SK-N-SH (cell line): ENCODE data around the gene BSG. TPM values are rescaled to one million over a fixed set of nuclear protein-coding genes. Genes with fewer than 3 reads are reported as not detected.

Experiments
- CTCF ChIA-PET: fragments of 300-600, 350-600 bp; formaldehyde crosslinking; extraction: SDS; loops from one replicate; lab custom pipeline; 2021; lab: Yijun Ruan, JAX
- POLR2A ChIA-PET: fragments of 350-600 bp; sonication (Branson Sonifier 250); formaldehyde crosslinking; extraction: SDS; loops from one replicate; lab custom pipeline; 2020; ENCODE audit warnings: antibody characterized with exemption, inconsistent platforms; lab: Yijun Ruan, JAX
- DNase-seq: peaks from one replicate; pipeline ENCODE4 v3.0.0; 2012
- H2AFZ ChIP-seq: fragments of 200-600 bp; sonication (generic); 2 replicates; pipeline ENCODE4 v1.8.1; 2016; ENCODE audit warnings: antibody characterized with exemption, mild to moderate bottlenecking, low read depth
- H3F3A ChIP-seq: fragments of 200-600 bp; sonication (generic); replicated peaks from 2 replicates; pipeline ENCODE3; 2016; ENCODE audit warnings: antibody characterized with exemption, mild to moderate bottlenecking; ENCODE audit not compliant: insufficient read depth
- H3K27ac ChIP-seq, 2 experiments: fragments of 200-500 bp in 1 of 2; fragments of 200-600 bp in 1 of 2; sonication (Bioruptor generic) in 1 of 2; sonication (generic), shearing (Covaris generic) in 1 of 2; 2 replicates each; pipeline versions ENCODE4 v1.5.1 to v1.6.1; 2014 to 2016; ENCODE audit warnings: low read depth in 2 of 2, inconsistent platforms in 1 of 2, low read length in 1 of 2, mild to moderate bottlenecking in 1 of 2, mixed read lengths in 1 of 2
- H3K27me3 ChIP-seq: fragments of 200-600 bp; sonication (generic), shearing (Covaris generic); 2 replicates; pipeline ENCODE4 v1.6.1; 2016; ENCODE audit warnings: mixed run types; ENCODE audit not compliant: insufficient read depth
- H3K36me3 ChIP-seq, 2 experiments: fragments of 200-500 bp in 1 of 2; fragments of 200-600 bp in 1 of 2; sonication (Bioruptor generic) in 1 of 2; sonication (generic) in 1 of 2; replicated peaks in 1 of 2; 2 replicates each; pipeline versions ENCODE3 to v1.5.1; 2014 to 2016; ENCODE audit warnings: low read length in 1 of 2, mild to moderate bottlenecking in 1 of 2; ENCODE audit not compliant: insufficient read depth in 2 of 2, control insufficient read depth in 1 of 2
- H3K4me1 ChIP-seq, 2 experiments: fragments of 200-500 bp in 1 of 2; fragments of 200-600 bp in 1 of 2; sonication (Bioruptor generic) in 1 of 2; sonication (generic), shearing (Covaris generic) in 1 of 2; 2 replicates each; pipeline versions ENCODE4 v1.5.1 to v1.6.1; 2014 to 2016; ENCODE audit warnings: low read depth in 1 of 2, low read length in 1 of 2, mixed run types in 1 of 2; ENCODE audit not compliant: insufficient read depth in 2 of 2, control insufficient read depth in 1 of 2
- H3K4me2 ChIP-seq: fragments of 200-600 bp; sonication (generic), shearing (Covaris generic); 2 replicates; pipeline ENCODE4 v1.6.1; 2017; ENCODE audit warnings: mixed run types
- H3K4me3 ChIP-seq, 2 experiments: fragments of 200-500 bp in 1 of 2; fragments of 200-600 bp in 1 of 2; sonication (Bioruptor generic) in 1 of 2; sonication (generic), shearing (Covaris generic) in 1 of 2; 2 replicates each; pipeline versions ENCODE4 v1.5.1 to v1.8.1; 2014 to 2016; ENCODE audit warnings: low read depth in 2 of 2, inconsistent platforms in 1 of 2, low read length in 1 of 2, mild to moderate bottlenecking in 1 of 2, mixed read lengths in 1 of 2, moderate library complexity in 1 of 2
- H3K79me2 ChIP-seq: fragments of 200-600 bp; sonication (generic); 2 replicates; pipeline ENCODE4 v1.8.1; 2017; ENCODE audit warnings: mild to moderate bottlenecking; ENCODE audit not compliant: insufficient read depth
- H3K9ac ChIP-seq: fragments of 200-600 bp; sonication (generic); 2 replicates; pipeline ENCODE4 v1.6.1; 2017; ENCODE audit warnings: mixed run types
- H3K9me2 ChIP-seq: fragments of 200-600 bp; sonication (generic); 2 replicates; pipeline ENCODE4 v1.6.1; 2017; ENCODE audit warnings: mixed run types
- H3K9me3 ChIP-seq: fragments of 200-600 bp; sonication (generic); 2 replicates; pipeline ENCODE4 v1.6.1; 2017; ENCODE audit warnings: mixed run types, mild to moderate bottlenecking, moderate library complexity
- H4K20me1 ChIP-seq: fragments of 200-600 bp; sonication (generic); 2 replicates; pipeline ENCODE4 v1.6.1; 2017; ENCODE audit warnings: mild to moderate bottlenecking, mixed run types; ENCODE audit not compliant: insufficient read depth
- ELF1 ChIP-seq: IDR thresholded peaks from 2 replicates; pipeline ENCODE4 v1.4.0; 2012
- EZH2phosphoT487 ChIP-seq: fragments of 200-600 bp; sonication (generic); IDR thresholded peaks from 2 replicates; pipeline ENCODE4 v1.6.1; 2017; ENCODE audit warnings: low read depth, mixed run types, mild to moderate bottlenecking, antibody characterized with exemption, moderate library complexity, borderline replicate concordance
- FOSL2 ChIP-seq: IDR thresholded peaks from 2 replicates; pipeline ENCODE4 v1.4.0; 2012; ENCODE audit warnings: low read depth, mild to moderate bottlenecking, moderate library complexity, borderline replicate concordance
- FOXJ3 ChIP-seq: sonication (generic); formaldehyde crosslinking; IDR thresholded peaks from 2 replicates; pipeline ENCODE4 v1.5.1; 2020; ENCODE audit warnings: mild to moderate bottlenecking, missing genetic modification reagents
- GABPA ChIP-seq: IDR thresholded peaks from 2 replicates; pipeline ENCODE4 v1.4.0; 2012; ENCODE audit warnings: low read depth, mild to moderate bottlenecking
- MXI1 ChIP-seq: IDR thresholded peaks from 2 replicates; pipeline ENCODE4 v1.6.1; 2012; ENCODE audit warnings: mild to moderate bottlenecking, low read depth, low read length, improper control_type of control experiment
- NFIC ChIP-seq: IDR thresholded peaks from 2 replicates; pipeline ENCODE4 v1.4.0; 2012; ENCODE audit warnings: borderline replicate concordance
- NRF1 ChIP-seq: IDR thresholded peaks from 2 replicates; pipeline ENCODE4 v1.6.1; 2012; ENCODE audit warnings: low read depth, mild to moderate bottlenecking, low read length
- POLR2AphosphoS5 ChIP-seq: IDR thresholded peaks from 2 replicates; pipeline ENCODE4 v1.6.1; 2012; ENCODE audit warnings: low read depth, low read length
- TAF1 ChIP-seq: IDR thresholded peaks from 2 replicates; pipeline ENCODE4 v1.6.1; 2012; ENCODE audit warnings: low read depth, mild to moderate bottlenecking, low read length, moderate library complexity, borderline replicate concordance
- WGBS: methylation state at CpG from one replicate; pipeline ENCODE4 v1.1.6; 2017; ENCODE audit warnings: low lambda C conversion rate; 5-methylcytosine and 5-hydroxymethylcytosine counted together
- polyA plus RNA-seq, 3 experiments: library from polyadenylated mRNA; depleted of rRNA; stranded (reverse); fragments of >200 nt; gene quantifications; 2 replicates each; pipeline ENCODE4 v1.2.3, GENCODE V29; 2012
- TF ChIP-seq, protein P1 (sequence below): IDR thresholded peaks from 2 replicates; pipeline ENCODE4 v1.4.0; 2012; ENCODE audit warnings: low read depth
- TF ChIP-seq, protein P2 (sequence below): fragments of 150-350 bp; IDR thresholded peaks from 2 replicates; pipeline ENCODE4 v1.6.1; 2017; ENCODE audit warnings: antibody characterized with exemption, low read length, low read depth, borderline replicate concordance
- TF ChIP-seq, protein P3 (sequence below): IDR thresholded peaks from 2 replicates; pipeline ENCODE4 v1.4.0; 2012; ENCODE audit warnings: low read depth, borderline replicate concordance

Gene BSG
- polyA plus RNA-seq, 1 of the 3 experiments (the other 2 are of a cell fraction), result 835 TPM

DNA sequence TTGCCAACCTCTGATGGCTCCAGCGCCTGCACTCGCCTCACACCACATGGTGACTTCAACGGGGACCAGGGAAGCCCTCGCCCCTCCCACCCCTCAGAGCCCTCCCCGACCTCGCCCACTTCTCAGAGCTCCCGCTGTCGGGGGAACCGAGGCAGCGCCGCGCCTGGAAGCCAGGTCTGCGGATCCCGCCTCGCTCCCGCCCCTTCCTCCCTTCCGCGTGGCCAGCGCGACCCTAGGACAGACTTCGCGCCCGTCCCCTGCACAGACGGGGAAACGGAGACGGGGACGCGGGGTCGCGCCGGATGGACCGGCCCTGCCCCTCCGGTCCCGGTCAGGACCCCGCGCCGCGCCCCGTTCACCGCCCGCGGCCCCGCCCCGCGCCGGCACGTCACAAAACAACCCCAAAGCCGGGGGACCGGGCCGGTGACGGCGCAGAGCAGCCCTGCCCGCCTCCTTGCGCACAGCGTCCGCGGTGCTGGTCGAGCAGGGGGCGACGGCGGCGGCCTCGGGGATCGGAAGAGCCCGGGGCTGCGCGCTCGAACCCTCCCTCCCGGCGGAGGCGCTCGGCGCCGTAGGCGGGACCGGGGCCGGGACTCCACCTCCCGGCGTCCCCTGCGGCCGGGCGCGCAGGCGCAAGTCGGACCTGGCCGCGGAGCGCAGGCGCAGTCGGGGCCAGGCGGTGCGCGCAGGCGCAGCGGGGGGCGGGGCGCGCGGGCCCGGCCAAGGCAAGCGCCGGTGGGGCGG is 41.2 kb upstream of the BSG start:
- Histone ChIP-seq H2AFZ (peak overlapping the region; percentile 63; the same call in 1 of the 2 replicates), H3K9ac (peak overlapping the region; percentile 86), H3K79me2 (peaks cover 39% of the 10 kb centered on the region), H3K4me3 (peak overlapping the region; percentile 73 to 75), H3K27ac (peak overlapping the region; percentile 80 to 95), H3F3A (no peaks in the 10 kb centered on the region), H3K27me3 (no peaks in the 10 kb centered on the region), H4K20me1 (peaks cover 38% of the 10 kb centered on the region), H3K4me2 (peak overlapping the region; percentile 85), H3K4me1 (peaks cover 11 to 19% of the 10 kb centered on the region in 2 experiments; a peak in 2 of 4 replicates), H3K36me3 (peaks cover 0 to 8% of the 10 kb centered on the region in 2 experiments), H3K9me2 (no peaks in the 10 kb centered on the region), H3K9me3 (no peaks in the 10 kb centered on the region)
- peak; percentile 99 for DNase-seq
- CTCF ChIA-PET, result interaction anchor here (0.6 to 6.2 kb wide), 9 partner anchors 9 to 147 kb away, joined by 3 to 56 read pairs (median 8); partner anchors contain the start of gene TPGS1
- 3% methylated on average over 40 of the region's 103 CpGs for WGBS
- POLR2A ChIA-PET, result interaction anchor here (1.0 to 2.4 kb wide), 6 partner anchors 11 to 58 kb away, joined by 3 to 11 read pairs (median 6); partner anchors contain the start of gene BSG
- TF ChIP-seq FOSL2, result no peak
- TF ChIP-seq NFIC, result no peak
- peak; percentile 12; the same call in 1 of the 2 replicates for TF ChIP-seq TAF1
- no peak for TF ChIP-seq EZH2phosphoT487
- peak; percentile 34 for TF ChIP-seq POLR2AphosphoS5
- no peak for TF ChIP-seq ELF1
- peak; percentile 31; the same call in 1 of the 2 replicates for TF ChIP-seq GABPA
- TF ChIP-seq, protein P1, sequence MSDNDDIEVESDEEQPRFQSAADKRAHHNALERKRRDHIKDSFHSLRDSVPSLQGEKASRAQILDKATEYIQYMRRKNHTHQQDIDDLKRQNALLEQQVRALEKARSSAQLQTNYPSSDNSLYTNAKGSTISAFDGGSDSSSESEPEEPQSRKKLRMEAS, result peak; percentile 75
- TF ChIP-seq, protein P2, sequence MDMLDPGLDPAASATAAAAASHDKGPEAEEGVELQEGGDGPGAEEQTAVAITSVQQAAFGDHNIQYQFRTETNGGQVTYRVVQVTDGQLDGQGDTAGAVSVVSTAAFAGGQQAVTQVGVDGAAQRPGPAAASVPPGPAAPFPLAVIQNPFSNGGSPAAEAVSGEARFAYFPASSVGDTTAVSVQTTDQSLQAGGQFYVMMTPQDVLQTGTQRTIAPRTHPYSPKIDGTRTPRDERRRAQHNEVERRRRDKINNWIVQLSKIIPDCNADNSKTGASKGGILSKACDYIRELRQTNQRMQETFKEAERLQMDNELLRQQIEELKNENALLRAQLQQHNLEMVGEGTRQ, result no peak; the same call in 1 of the 2 replicates
- TF ChIP-seq MXI1, result peak; percentile 86
- TF ChIP-seq NRF1, result peak; percentile 97
- TF ChIP-seq, protein P3, sequence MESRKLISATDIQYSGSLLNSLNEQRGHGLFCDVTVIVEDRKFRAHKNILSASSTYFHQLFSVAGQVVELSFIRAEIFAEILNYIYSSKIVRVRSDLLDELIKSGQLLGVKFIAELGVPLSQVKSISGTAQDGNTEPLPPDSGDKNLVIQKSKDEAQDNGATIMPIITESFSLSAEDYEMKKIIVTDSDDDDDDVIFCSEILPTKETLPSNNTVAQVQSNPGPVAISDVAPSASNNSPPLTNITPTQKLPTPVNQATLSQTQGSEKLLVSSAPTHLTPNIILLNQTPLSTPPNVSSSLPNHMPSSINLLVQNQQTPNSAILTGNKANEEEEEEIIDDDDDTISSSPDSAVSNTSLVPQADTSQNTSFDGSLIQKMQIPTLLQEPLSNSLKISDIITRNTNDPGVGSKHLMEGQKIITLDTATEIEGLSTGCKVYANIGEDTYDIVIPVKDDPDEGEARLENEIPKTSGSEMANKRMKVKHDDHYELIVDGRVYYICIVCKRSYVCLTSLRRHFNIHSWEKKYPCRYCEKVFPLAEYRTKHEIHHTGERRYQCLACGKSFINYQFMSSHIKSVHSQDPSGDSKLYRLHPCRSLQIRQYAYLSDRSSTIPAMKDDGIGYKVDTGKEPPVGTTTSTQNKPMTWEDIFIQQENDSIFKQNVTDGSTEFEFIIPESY, result no peak
- TF ChIP-seq FOXJ3 (CRISPR knock-in tag), result no peak
